K562 (cell line): ENCODE results near the gene VSIG10L. TPM values are rescaled to one million over a fixed set of nuclear protein-coding genes. Genes with fewer than 3 reads are reported as not detected.
A peak's percentile ranks its signal among the peaks of the same experiment; 100 is the strongest.

ENCODE experiments used
- BCOR ChIP-seq: fragments of 450-650 bp; IDR thresholded peaks from 2 replicates; pipeline ENCODE4 v1.6.1; 2016
- DNMT1 ChIP-seq: fragments of 450-650 bp; IDR thresholded peaks from 2 replicates; pipeline ENCODE4 v1.6.1; 2016; ENCODE audit warnings: antibody characterized with exemption, mild to moderate bottlenecking
- DPF2 ChIP-seq: fragments of 450-650 bp; IDR thresholded peaks from 2 replicates; pipeline ENCODE4 v1.6.1; 2016
- ETV5 ChIP-seq: sonication (generic); formaldehyde crosslinking; IDR thresholded peaks from 2 replicates; pipeline ENCODE4 v1.4.0; 2020; ENCODE audit warnings: low read depth, mild to moderate bottlenecking, missing genetic modification reagents
- L3MBTL2 ChIP-seq: fragments of 450-650 bp; IDR thresholded peaks from 2 replicates; pipeline ENCODE4 v1.6.1; 2016; ENCODE audit warnings: mild to moderate bottlenecking, moderate library complexity
- NR2C2 ChIP-seq, 2 experiments: fragments of 200-800 bp in 1 of 2; sonication (Bioruptor generic) in 1 of 2; sonication (generic) in 1 of 2; formaldehyde crosslinking in 1 of 2; IDR thresholded peaks; 2 replicates each; pipeline versions ENCODE4 v1.6.1 to v1.8.0; 2016 to 2022; ENCODE audit warnings: mild to moderate bottlenecking in 1 of 2, missing compliant biosample characterization in 1 of 2, missing genetic modification characterization in 1 of 2, missing genetic modification reagents in 1 of 2
- TCF7 ChIP-seq: sonication (generic); IDR thresholded peaks from 2 replicates; pipeline ENCODE4 v1.6.1; 2016; ENCODE audit warnings: antibody characterized with exemption, borderline replicate concordance
- THAP12 ChIP-seq: fragments of 250-450 bp; sonication (Bioruptor Pico); IDR thresholded peaks from 2 replicates; pipeline ENCODE4 v1.9.0; 2021; ENCODE audit warnings: mild to moderate bottlenecking, inconsistent platforms
- ZBTB17 ChIP-seq: fragments of 450-650 bp; formaldehyde crosslinking; IDR thresholded peaks from 2 replicates; pipeline ENCODE4 v1.4.0; 2020; ENCODE audit warnings: mild to moderate bottlenecking
- ZNF263 ChIP-seq: sonication (generic); formaldehyde crosslinking; IDR thresholded peaks from 2 replicates; pipeline ENCODE4 v1.8.0; 2022; ENCODE audit warnings: mild to moderate bottlenecking, missing genetic modification reagents, borderline replicate concordance
- polyA plus RNA-seq, 8 experiments: library from polyadenylated mRNA; depleted of rRNA in 4 of 8; stranded (reverse) in 5 of 8; unstranded in 3 of 8; fragments of >200 nt; fragmentation: Nextera tagmentation in 2 of 8; fragmentation: Illumina TruSeq in 1 of 8; extraction: Ambion mirVana in 2 of 8; extraction: Trizol in 1 of 8; gene quantifications; 2 replicates each; pipeline versions ENCODE4 v1.2.1 to v1.2.3, GENCODE V29; 2011 to 2014; ENCODE audit warnings: inconsistent platforms in 1 of 8, missing spikeins in 1 of 8
- total RNA-seq, 7 experiments: library from RNA; depleted of rRNA in 6 of 7; stranded (reverse); fragments of >200 nt in 6 of 7; fragmentation: Illumina TruSeq in 2 of 7; extraction: Trizol in 2 of 7; gene quantifications; 2 replicates each; pipeline versions ENCODE4 v1.2.1 to v1.2.3, GENCODE V29; 2011 to 2021; ENCODE audit warnings: low replicate concordance in 1 of 7

Gene VSIG10L
- total and polyA plus RNA-seq, 9 of the 15 experiments (the other 6 are each of a cell fraction or from before 2014, with no cell fraction given), result 1.1 to 7.6 (median 2.2) TPM

- TF ChIP-seq DNMT1, result no peak
- TF ChIP-seq NR2C2 (CRISPR knock-in tag; IDR thresholded peaks at IDR 0.05), result no peak
- peak; percentile 73 for TF ChIP-seq NR2C2 (tag; IDR thresholded peaks at IDR 0.05)
- TF ChIP-seq ZNF263, result 0 out of 2 replicates have a peak, but pooled peaks have one; percentile 13
- TF ChIP-seq ZBTB17 (CRISPR knock-in tag), result no peak
- peak; percentile 69; the same call in 1 of the 2 replicates for TF ChIP-seq THAP12 (CRISPR knock-in tag)
- peak; percentile 88 for TF ChIP-seq ETV5 (CRISPR knock-in tag)
- TF ChIP-seq L3MBTL2, result peak; percentile 66
- TF ChIP-seq TCF7, result no peak
- peak; percentile 24; the same call in 1 of the 2 replicates for TF ChIP-seq BCOR
- TF ChIP-seq DPF2, result peak; percentile 71; the same call in 1 of the 2 replicates
Observed at GRCh38 chr19:51367565-51368365, 25.8 kb upstream of the VSIG10L start (continued).
